Sigmoid colon (tissue), 7 donors: Measurements from ENCODE around the gene ABI1. TPM values are rescaled to one million over a fixed set of nuclear protein-coding genes. Genes with fewer than 3 reads are reported as not detected.

Source experiments
- DNase-seq: peaks from one replicate; pipeline ENCODE4 v3.0.0-alpha.2; 2019
- H3K27ac ChIP-seq, 4 donors: fragments of 200-600 bp; sonication (generic); one replicate each; pipeline ENCODE4 v1.5.1; 2016 to 2019; ENCODE audit warnings: mild to moderate bottlenecking in 1 of 4
- H3K27me3 ChIP-seq, 3 donors: fragments of 200-600 bp; sonication (generic); one replicate each; pipeline ENCODE4 v1.5.1; 2019; ENCODE audit warnings: mild to moderate bottlenecking in 1 of 3
- H3K36me3 ChIP-seq, 4 donors: fragments of 200-600 bp; sonication (generic); one replicate each; pipeline ENCODE4 v1.5.1; 2016 to 2019
- H3K4me1 ChIP-seq, 4 donors: fragments of 200-600 bp; sonication (generic); one replicate each; pipeline ENCODE4 v1.5.1; 2017 to 2019
- H3K4me3 ChIP-seq, 4 donors: fragments of 200-600 bp; sonication (generic); one replicate each; pipeline ENCODE4 v1.5.1; 2017 to 2019; ENCODE audit warnings: mild to moderate bottlenecking in 2 of 4, moderate library complexity in 1 of 4
- H3K9me3 ChIP-seq, 4 donors: fragments of 200-600 bp in 3 of 4; sonication (generic) in 3 of 4; one replicate each; pipeline versions ENCODE4 v1.5.1 to v1.6.1; 2013 to 2019
- EP300 ChIP-seq, 4 donors: sonication (generic); formaldehyde crosslinking; IDR thresholded peaks; one replicate each; pipeline ENCODE4 v1.6.1; 2017; ENCODE audit warnings: antibody characterized with exemption in 4 of 4
- POLR2A ChIP-seq, 2 donors: fragments of 450-650 bp; IDR thresholded peaks; one replicate each; pipeline ENCODE4 v1.6.1; 2016; ENCODE audit warnings: antibody characterized with exemption in 2 of 2, mild to moderate bottlenecking in 2 of 2, moderate library complexity in 2 of 2
- POLR2AphosphoS5 ChIP-seq, 4 donors: sonication (generic); formaldehyde crosslinking; IDR thresholded peaks; one replicate each; pipeline ENCODE4 v1.6.1; 2017; ENCODE audit warnings: antibody characterized with exemption in 4 of 4
- WGBS, 2 donors: extraction: QIAGEN DNeasy Blood & Tissue Kit; methylation state at CpG; one replicate each; pipeline ENCODE4 v1.1.7; 2013; 5-methylcytosine and 5-hydroxymethylcytosine counted together
- intact Hi-C: fragments of 100-400 bp; cut with DNase I; formaldehyde crosslinking; loops from one replicate; pipeline ENCODE4 v1.15.1; 2023
- polyA plus RNA-seq, 3 donors: library from polyadenylated mRNA; stranded (reverse); fragments of 200-250 nt; gene quantifications; one replicate each; pipeline ENCODE4 v1.2.3, GENCODE V29; 2013
- total RNA-seq, 4 donors: library from RNA; depleted of rRNA; stranded (reverse); fragments of >200 nt; gene quantifications; one replicate each; pipeline ENCODE4 v1.1.0, GENCODE V29; 2016
- TF ChIP-seq, protein P1 (sequence below), 4 experiments: fragments of 450-650 bp in 3 of 4; fragments of 200-600 bp in 1 of 4; IDR thresholded peaks; one replicate each; pipeline ENCODE4 v1.5.1; 2016 to 2019; ENCODE audit warnings: antibody characterized with exemption in 4 of 4, mild to moderate bottlenecking in 3 of 4, moderate library complexity in 2 of 4
- donor health status: healthy with polysubstance abuse.
- donor health status: Bipolar disorder and iron deficiency.
- donor health status: healthy.

Gene ABI1
- total and polyA plus RNA-seq, 7 donors: 30.4 to 49.0 (median 44.4) TPM

DNA sequence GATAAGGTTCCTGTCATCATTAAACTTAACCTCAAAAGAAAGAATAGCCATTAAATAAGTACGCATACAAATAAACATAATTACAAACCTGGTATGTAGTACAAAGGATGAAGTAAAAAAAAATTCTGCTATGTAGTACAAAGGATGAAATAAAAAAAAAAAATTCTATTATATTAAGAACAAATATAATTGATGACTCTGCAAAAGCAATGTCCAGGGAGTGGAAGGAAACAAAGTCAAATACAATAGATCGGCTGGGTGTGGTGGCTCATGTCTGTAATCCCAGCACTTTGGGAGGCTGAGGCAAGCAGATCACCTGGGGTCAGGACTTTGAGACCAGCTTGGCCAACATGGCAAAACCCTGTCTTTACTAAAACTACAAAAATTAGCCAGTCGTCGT is 56.9 kb downstream of the ABI1 start:
- intact Hi-C loops: no loop called here
- 93% methylated on average over 4 of the region's 4 CpGs for WGBS, 2 donors
- no peaks in the 10 kb centered on the region for H3K36me3 ChIP-seq
- no peaks in the 10 kb centered on the region for H3K27me3 ChIP-seq
- DNase-seq: no peak
- TF ChIP-seq, protein P1, sequence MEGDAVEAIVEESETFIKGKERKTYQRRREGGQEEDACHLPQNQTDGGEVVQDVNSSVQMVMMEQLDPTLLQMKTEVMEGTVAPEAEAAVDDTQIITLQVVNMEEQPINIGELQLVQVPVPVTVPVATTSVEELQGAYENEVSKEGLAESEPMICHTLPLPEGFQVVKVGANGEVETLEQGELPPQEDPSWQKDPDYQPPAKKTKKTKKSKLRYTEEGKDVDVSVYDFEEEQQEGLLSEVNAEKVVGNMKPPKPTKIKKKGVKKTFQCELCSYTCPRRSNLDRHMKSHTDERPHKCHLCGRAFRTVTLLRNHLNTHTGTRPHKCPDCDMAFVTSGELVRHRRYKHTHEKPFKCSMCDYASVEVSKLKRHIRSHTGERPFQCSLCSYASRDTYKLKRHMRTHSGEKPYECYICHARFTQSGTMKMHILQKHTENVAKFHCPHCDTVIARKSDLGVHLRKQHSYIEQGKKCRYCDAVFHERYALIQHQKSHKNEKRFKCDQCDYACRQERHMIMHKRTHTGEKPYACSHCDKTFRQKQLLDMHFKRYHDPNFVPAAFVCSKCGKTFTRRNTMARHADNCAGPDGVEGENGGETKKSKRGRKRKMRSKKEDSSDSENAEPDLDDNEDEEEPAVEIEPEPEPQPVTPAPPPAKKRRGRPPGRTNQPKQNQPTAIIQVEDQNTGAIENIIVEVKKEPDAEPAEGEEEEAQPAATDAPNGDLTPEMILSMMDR (IDR thresholded peaks at IDR 0.05): no peak
- TF ChIP-seq POLR2AphosphoS5 (IDR thresholded peaks at IDR 0.05): no peak
- no peak for TF ChIP-seq POLR2A (IDR thresholded peaks at IDR 0.05)
- no peak for TF ChIP-seq EP300 (IDR thresholded peaks at IDR 0.05)
- H3K4me1 ChIP-seq: peaks cover 0 to 53% (median 42%) of the 10 kb centered on the region in 4 donors
- H3K4me3 ChIP-seq: no peak overlapping the region
- H3K27ac ChIP-seq: no peak overlapping the region
- no peaks in the 10 kb centered on the region for H3K9me3 ChIP-seq

DNA sequence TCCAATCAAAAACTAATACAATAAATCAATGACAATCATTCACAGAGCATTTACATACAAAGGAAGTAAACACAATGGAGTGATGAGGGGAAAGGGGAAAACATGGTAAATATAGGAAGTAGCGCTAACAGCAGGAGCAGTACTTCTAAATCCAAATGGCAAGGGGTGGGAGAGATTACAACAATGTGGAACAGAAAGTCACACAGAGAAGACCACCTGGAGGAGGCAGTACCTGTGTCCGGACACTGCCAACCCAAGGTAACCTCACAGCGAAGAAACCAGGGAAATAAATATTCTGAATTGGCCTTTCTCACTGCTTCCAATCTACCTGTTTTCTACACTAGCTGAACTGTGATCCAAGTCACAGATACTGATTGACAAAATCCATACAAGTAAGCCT is 58.2 kb downstream of the ABI1 start:
- peaks cover 0 to 54% (median 42%) of the 10 kb centered on the region in 4 donors for H3K4me1 ChIP-seq
- intact Hi-C loops: no loop called here
- no peak overlapping the region for H3K4me3 ChIP-seq
- 96 to 98% methylated on average over 3 of the region's 3 CpGs for WGBS, 2 donors
- H3K27ac ChIP-seq: no peak overlapping the region
- H3K27me3 ChIP-seq: no peaks in the 10 kb centered on the region
- DNase-seq: no peak
- H3K36me3 ChIP-seq: no peaks in the 10 kb centered on the region
- TF ChIP-seq POLR2AphosphoS5 (IDR thresholded peaks at IDR 0.05): no peak
- TF ChIP-seq, protein P1 (IDR thresholded peaks at IDR 0.05): no peak
- TF ChIP-seq POLR2A (IDR thresholded peaks at IDR 0.05): no peak
- no peak for TF ChIP-seq EP300 (IDR thresholded peaks at IDR 0.05)
- no peaks in the 10 kb centered on the region for H3K9me3 ChIP-seq

DNA sequence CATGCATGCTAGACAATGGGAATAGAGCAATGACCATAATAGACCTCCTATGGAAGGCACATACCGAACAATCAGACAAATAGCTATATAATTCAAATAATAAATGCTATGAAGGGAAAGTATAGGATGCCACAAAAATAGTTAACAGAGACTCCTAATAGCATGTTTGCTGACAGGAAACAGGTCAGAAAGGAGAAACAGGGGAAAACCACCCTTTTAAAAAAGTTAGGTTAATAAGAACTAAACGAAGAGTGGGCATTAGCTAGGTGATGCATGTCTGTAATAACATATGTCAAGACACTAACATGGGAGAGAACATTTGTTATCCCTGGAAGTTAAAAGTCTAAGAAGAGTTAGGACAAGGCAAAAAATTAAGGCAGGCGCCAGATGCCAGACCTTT is 58.9 kb downstream of the ABI1 start:
- no peak overlapping the region for H3K27ac ChIP-seq
- H3K36me3 ChIP-seq: no peaks in the 10 kb centered on the region
- no peaks in the 10 kb centered on the region for H3K9me3 ChIP-seq
- no peaks in the 10 kb centered on the region for H3K27me3 ChIP-seq
- peaks cover 0 to 54% (median 44%) of the 10 kb centered on the region in 4 donors for H3K4me1 ChIP-seq
- no peak overlapping the region for H3K4me3 ChIP-seq
- DNase-seq: no peak
- intact Hi-C loops: no loop called here
- no peak for TF ChIP-seq EP300 (IDR thresholded peaks at IDR 0.05)
- TF ChIP-seq POLR2AphosphoS5 (IDR thresholded peaks at IDR 0.05): no peak
- no peak for TF ChIP-seq POLR2A (IDR thresholded peaks at IDR 0.05)
- TF ChIP-seq, protein P1 (IDR thresholded peaks at IDR 0.05): no peak
- WGBS, 2 donors: 76 to 92% methylated on average over 3 of the region's 3 CpGs

DNA sequence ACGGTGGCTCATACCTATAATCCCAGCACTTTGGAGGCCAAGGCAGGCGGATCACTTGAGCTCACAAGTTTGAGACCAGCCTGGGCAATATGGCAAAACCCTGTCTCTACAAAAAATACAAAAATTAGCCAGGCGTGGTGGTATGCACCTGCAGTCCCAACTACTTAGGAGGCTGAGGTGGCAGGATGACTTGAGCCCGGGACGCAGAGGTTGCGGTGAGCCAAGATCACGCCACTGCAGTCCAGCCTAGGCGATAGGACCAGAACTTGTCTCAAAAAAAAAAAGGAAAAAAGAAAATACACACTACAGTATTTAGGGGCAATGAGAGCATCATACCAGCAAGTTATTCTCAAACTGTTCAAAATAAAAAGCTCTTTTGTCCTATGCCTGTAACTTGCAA is 59.5 kb downstream of the ABI1 start:
- Histone ChIP-seq H3K36me3 (no peaks in the 10 kb centered on the region), H3K27ac (no peak overlapping the region), H3K9me3 (no peaks in the 10 kb centered on the region), H3K4me1 (peaks cover 0 to 53% (median 43%) of the 10 kb centered on the region in 4 donors), H3K4me3 (no peak overlapping the region), H3K27me3 (no peaks in the 10 kb centered on the region)
- WGBS, 2 donors: 87 to 98% methylated on average over 8 of the region's 8 CpGs
- TF ChIP-seq POLR2AphosphoS5 (IDR thresholded peaks at IDR 0.05): no peak
- TF ChIP-seq, protein P1 (IDR thresholded peaks at IDR 0.05): no peak
- no peak for TF ChIP-seq POLR2A (IDR thresholded peaks at IDR 0.05)
- no peak for TF ChIP-seq EP300 (IDR thresholded peaks at IDR 0.05)
- DNase-seq: no peak
- intact Hi-C loops: no loop called here

DNA sequence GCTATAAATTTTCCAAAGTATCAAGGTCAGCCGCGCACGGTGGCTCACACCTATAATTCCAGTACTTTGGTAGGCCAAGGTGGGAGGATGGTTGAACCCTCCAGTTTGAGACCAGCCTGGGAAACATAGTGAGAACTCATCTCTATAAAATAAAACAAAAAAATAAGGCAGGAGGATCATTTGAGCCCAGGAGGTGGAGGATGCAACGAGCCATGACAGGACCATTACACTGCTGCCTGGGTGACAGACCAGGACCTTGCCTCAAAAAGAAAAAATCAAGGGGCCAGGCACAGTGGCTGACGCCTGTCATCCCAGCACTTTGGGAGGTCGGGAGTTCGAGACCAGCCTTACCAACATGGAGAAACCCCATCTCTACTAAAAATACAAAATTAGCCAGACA is 60.3 kb downstream of the ABI1 start:
- H3K9me3 ChIP-seq: no peaks in the 10 kb centered on the region
- peaks cover 0 to 45% (median 35%) of the 10 kb centered on the region in 4 donors for H3K4me1 ChIP-seq
- intact Hi-C loops: no loop called here
- H3K27ac ChIP-seq: no peak overlapping the region
- no peak overlapping the region for H3K4me3 ChIP-seq
- H3K27me3 ChIP-seq: no peaks in the 10 kb centered on the region
- DNase-seq: no peak
- H3K36me3 ChIP-seq: no peaks in the 10 kb centered on the region
- 91 to 98% methylated on average over 7 of the region's 7 CpGs for WGBS, 2 donors
- TF ChIP-seq, protein P1 (IDR thresholded peaks at IDR 0.05): no peak
- TF ChIP-seq POLR2AphosphoS5 (IDR thresholded peaks at IDR 0.05) (no peak), POLR2A (IDR thresholded peaks at IDR 0.05) (no peak), EP300 (IDR thresholded peaks at IDR 0.05) (no peak)
